ENCODE data around the gene RAB11FIP4. TPM values are rescaled to one million over a fixed set of nuclear protein-coding genes. Genes with fewer than 3 reads are reported as not detected.

RAB11FIP4 gene
- total and polyA plus RNA-seq, 2 experiments from 2014 or later = 0.22 to 0.40 TPM

DNA sequence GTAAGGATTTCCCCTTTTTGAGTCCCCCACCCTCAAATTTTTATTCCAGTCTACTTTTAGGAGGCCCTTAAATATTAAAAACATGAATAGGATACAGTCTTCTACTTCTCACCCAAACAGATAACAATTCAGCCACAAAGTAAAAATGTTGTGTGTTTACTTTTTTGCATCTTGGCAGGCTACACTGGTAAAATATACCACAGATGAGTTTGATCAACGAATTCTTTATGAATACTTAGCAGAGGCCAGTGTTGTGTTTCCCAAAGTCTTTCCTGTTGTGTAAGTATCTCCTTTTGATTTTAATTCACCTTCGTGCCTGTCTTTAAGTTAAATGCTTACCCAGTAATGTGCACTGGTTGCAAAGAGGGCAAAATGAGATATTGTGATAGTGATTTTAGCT lies 34.4 kb upstream of the RAB11FIP4 start:
- Histone ChIP-seq H3K9ac (no peak overlapping the region), H3K4me3 (no peak overlapping the region), H3K9me2 (ENCODE audit: insufficient read depth) (no peaks in the 10 kb centered on the region), H2AFZ (no peak overlapping the region), H3K4me1 (ENCODE audit: insufficient read depth) (no peaks in the 10 kb centered on the region), H3K9me3 (ENCODE audit: low read depth) (no peaks in the 10 kb centered on the region), H3K27ac (no peak overlapping the region), H3K79me2 (ENCODE audit: insufficient read depth) (no peaks in the 10 kb centered on the region), H4K20me1 (ENCODE audit: insufficient read depth) (no peaks in the 10 kb centered on the region), H3K27me3 (replicated peaks; ENCODE audit: insufficient read depth) (no peaks in the 10 kb centered on the region), H3K36me3 (ENCODE audit: low read depth) (peaks cover 68% of the 10 kb centered on the region), H3K4me2 (ENCODE audit: unreplicated experiment) (no peak overlapping the region), H3F3A (ENCODE audit: insufficient read depth) (no peaks in the 10 kb centered on the region)
- TF ChIP-seq EZH2 (IDR thresholded peaks at IDR 0.05; ENCODE audit: insufficient read depth, poor library complexity, severe bottlenecking) (no peak), EZH2phosphoT487 (IDR thresholded peaks at IDR 0.05; ENCODE audit: insufficient read depth, low read depth) (no peak)
- no peak for DNase-seq
- WGBS, 2 experiments (ENCODE audit: low coverage in 1 of 2, low lambda C conversion rate in 2 of 2, missing lambda C conversion rate in 2 of 2) = 34 to 46% methylated on average over 2 of the region's 2 CpGs
- in situ Hi-C loops (cut with MboI) = loop anchor here (25.0 kb wide), 1 partner anchor 345 kb away; no protein-coding TSS in a partner anchor

DNA sequence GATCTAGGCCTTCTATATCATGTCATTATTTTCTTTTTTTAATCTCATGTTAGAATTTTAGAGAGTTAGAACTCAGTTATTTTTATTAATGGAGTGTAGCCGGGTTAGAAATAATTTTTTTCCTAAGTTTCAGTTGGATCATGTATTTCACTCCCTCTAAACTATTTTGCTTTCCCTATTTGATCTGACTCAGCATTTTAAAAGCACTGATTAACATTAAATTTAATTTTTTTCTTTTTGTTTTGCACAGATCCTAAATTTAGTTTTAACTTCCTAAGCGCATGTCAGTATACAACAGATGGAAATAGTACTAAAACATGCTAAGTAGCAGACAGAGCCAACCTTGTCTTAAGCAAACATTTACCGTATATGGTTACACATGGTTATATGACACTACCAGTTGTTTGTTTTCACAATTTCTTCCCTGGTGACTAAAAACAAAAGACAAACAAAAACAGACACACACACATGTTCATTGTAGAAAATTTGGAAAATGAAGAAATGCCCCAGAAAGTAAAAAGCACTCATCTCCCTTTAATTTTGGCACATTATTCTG lies 33.6 kb upstream of the RAB11FIP4 start:
- H3K79me2 ChIP-seq (ENCODE audit: insufficient read depth) = no peaks in the 10 kb centered on the region
- no peaks in the 10 kb centered on the region for H3F3A ChIP-seq (ENCODE audit: insufficient read depth)
- in situ Hi-C loops (cut with MboI) = loop anchor here (25.0 kb wide), 1 partner anchor 346 kb away; no protein-coding TSS in a partner anchor
- H3K9ac ChIP-seq = no peak overlapping the region
- no peaks in the 10 kb centered on the region for H3K4me1 ChIP-seq (ENCODE audit: insufficient read depth)
- H3K9me3 ChIP-seq (ENCODE audit: low read depth) = no peaks in the 10 kb centered on the region
- no peak overlapping the region for H2AFZ ChIP-seq
- H3K27me3 ChIP-seq (replicated peaks; ENCODE audit: insufficient read depth) = no peaks in the 10 kb centered on the region
- no peak overlapping the region for H3K4me2 ChIP-seq (ENCODE audit: unreplicated experiment)
- 72 to 78% methylated on average over 3 of the region's 3 CpGs for WGBS, 2 experiments (ENCODE audit: low coverage in 1 of 2, low lambda C conversion rate in 2 of 2, missing lambda C conversion rate in 2 of 2)
- H3K27ac ChIP-seq = no peak overlapping the region
- no peak overlapping the region for H3K4me3 ChIP-seq
- no peaks in the 10 kb centered on the region for H4K20me1 ChIP-seq (ENCODE audit: insufficient read depth)
- H3K36me3 ChIP-seq (ENCODE audit: low read depth) = peaks cover 63% of the 10 kb centered on the region
- no peak for DNase-seq
- no peak for TF ChIP-seq EZH2phosphoT487 (IDR thresholded peaks at IDR 0.05; ENCODE audit: insufficient read depth, low read depth)
- no peak for TF ChIP-seq EZH2 (IDR thresholded peaks at IDR 0.05; ENCODE audit: insufficient read depth, poor library complexity, severe bottlenecking)
- H3K9me2 ChIP-seq (ENCODE audit: insufficient read depth) = no peaks in the 10 kb centered on the region

DNA sequence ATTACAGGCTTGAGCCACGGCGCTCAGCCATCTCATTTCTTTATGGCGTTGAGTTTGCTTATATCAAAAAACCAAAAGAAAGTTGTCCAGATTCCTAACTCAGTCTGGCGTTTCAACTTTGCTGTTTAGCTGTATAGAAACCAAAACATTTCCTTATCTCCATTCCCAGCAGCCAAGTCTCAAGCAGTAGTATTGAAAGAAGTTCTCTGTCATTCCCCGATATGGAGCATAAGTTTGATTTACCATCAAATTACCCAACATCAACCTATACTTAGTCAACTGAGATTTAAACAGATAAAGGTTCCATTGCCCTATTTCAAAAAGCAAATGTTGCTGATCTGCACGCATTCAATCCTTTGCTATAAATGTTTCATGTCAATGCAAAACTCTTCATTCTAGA lies 27.5 kb upstream of the RAB11FIP4 start:
- H3K27ac ChIP-seq = no peak overlapping the region
- no peaks in the 10 kb centered on the region for H3K9me3 ChIP-seq (ENCODE audit: low read depth)
- H2AFZ ChIP-seq = no peak overlapping the region
- DNase-seq = no peak
- WGBS, 2 experiments (ENCODE audit: low coverage in 1 of 2, low lambda C conversion rate in 2 of 2, missing lambda C conversion rate in 2 of 2) = 97 to 98% methylated on average over 6 of the region's 6 CpGs
- H3K4me3 ChIP-seq = no peak overlapping the region
- H3F3A ChIP-seq (ENCODE audit: insufficient read depth) = no peaks in the 10 kb centered on the region
- peaks cover 24% of the 10 kb centered on the region for H3K36me3 ChIP-seq (ENCODE audit: low read depth)
- no peaks in the 10 kb centered on the region for H3K4me1 ChIP-seq (ENCODE audit: insufficient read depth)
- H3K79me2 ChIP-seq (ENCODE audit: insufficient read depth) = no peaks in the 10 kb centered on the region
- no peaks in the 10 kb centered on the region for H3K9me2 ChIP-seq (ENCODE audit: insufficient read depth)
- H3K4me2 ChIP-seq (ENCODE audit: unreplicated experiment) = no peak overlapping the region
- H3K9ac ChIP-seq = no peak overlapping the region
- in situ Hi-C loops (cut with MboI) = loop anchor here (25.0 kb wide), 1 partner anchor 352 kb away; no protein-coding TSS in a partner anchor
- no peaks in the 10 kb centered on the region for H3K27me3 ChIP-seq (replicated peaks; ENCODE audit: insufficient read depth)
- TF ChIP-seq EZH2 (IDR thresholded peaks at IDR 0.05; ENCODE audit: insufficient read depth, poor library complexity, severe bottlenecking) = no peak
- no peak for TF ChIP-seq EZH2phosphoT487 (IDR thresholded peaks at IDR 0.05; ENCODE audit: insufficient read depth, low read depth)
- no peaks in the 10 kb centered on the region for H4K20me1 ChIP-seq (ENCODE audit: insufficient read depth)

DNA sequence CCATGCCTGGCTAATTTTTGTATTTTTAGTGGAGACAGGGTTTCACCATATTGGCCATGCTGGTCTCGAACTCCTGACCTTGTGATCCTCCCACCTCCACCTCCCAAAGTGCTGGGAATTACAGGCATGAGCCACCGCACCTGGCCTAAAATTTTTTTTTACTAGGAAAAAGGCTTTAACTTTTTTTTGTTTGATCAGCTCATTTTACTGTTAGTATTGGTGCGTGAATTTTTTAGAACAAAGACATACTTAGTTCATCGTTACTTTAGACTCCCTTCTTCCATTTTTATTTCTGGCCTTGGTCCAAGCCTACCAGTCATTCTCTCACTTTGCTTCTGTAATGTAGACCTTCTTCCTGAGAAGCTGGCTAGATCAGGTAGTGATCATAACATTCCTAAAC lies 25.4 kb upstream of the RAB11FIP4 start:
- Histone ChIP-seq H3K27ac (no peak overlapping the region), H3K9me2 (ENCODE audit: insufficient read depth) (no peaks in the 10 kb centered on the region), H3K79me2 (ENCODE audit: insufficient read depth) (no peaks in the 10 kb centered on the region), H3K9ac (no peak overlapping the region), H3K4me1 (ENCODE audit: insufficient read depth) (peaks cover 2% of the 10 kb centered on the region), H3K4me2 (ENCODE audit: unreplicated experiment) (no peak overlapping the region), H4K20me1 (ENCODE audit: insufficient read depth) (no peaks in the 10 kb centered on the region), H3K27me3 (replicated peaks; ENCODE audit: insufficient read depth) (no peaks in the 10 kb centered on the region), H2AFZ (no peak overlapping the region), H3K4me3 (no peak overlapping the region), H3F3A (ENCODE audit: insufficient read depth) (peaks cover 7% of the 10 kb centered on the region), H3K36me3 (ENCODE audit: low read depth) (peaks cover 9% of the 10 kb centered on the region), H3K9me3 (ENCODE audit: low read depth) (no peaks in the 10 kb centered on the region)
- DNase-seq = no peak
- in situ Hi-C loops (cut with MboI) = loop anchor here (25.0 kb wide), 1 partner anchor 354 kb away; no protein-coding TSS in a partner anchor
- no peak for TF ChIP-seq EZH2 (IDR thresholded peaks at IDR 0.05; ENCODE audit: insufficient read depth, poor library complexity, severe bottlenecking)
- TF ChIP-seq EZH2phosphoT487 (IDR thresholded peaks at IDR 0.05; ENCODE audit: insufficient read depth, low read depth) = no peak
- WGBS, 2 experiments (ENCODE audit: low coverage in 1 of 2, low lambda C conversion rate in 2 of 2, missing lambda C conversion rate in 2 of 2) = 94 to 95% methylated on average over 4 of the region's 4 CpGs
